HCT116 (cell line): Measurements from ENCODE around the gene LHX1. TPM values are rescaled to one million over a fixed set of nuclear protein-coding genes. Genes with fewer than 3 reads are reported as not detected.

Source experiments
- ATAC-seq: fragments of 200-7000 bp; cut with Tn5 transposase; 2 replicates; pipeline ENCODE4 v1.9.1; 2020; ENCODE audit warnings: mild to moderate bottlenecking, moderate library complexity
- BruUV-seq: library from RNA; stranded (reverse); fragments of 400-500 nt; replicated peaks from 2 replicates; lab custom pipeline; 2021; lab: Mats Ljungman, UMichigan
- CTCF ChIA-PET: fragments of 300-600 bp; sonication (Branson Sonifier 250); formaldehyde crosslinking; loops from one replicate; lab custom pipeline; 2021; ENCODE audit warnings: antibody characterized with exemption; lab: Charles Lee
- POLR2A ChIA-PET: fragments of 300-600, 350-600 bp; sonication (Branson Sonifier 250); formaldehyde crosslinking; loops from one replicate; lab custom pipeline; 2021; ENCODE audit warnings: antibody characterized with exemption; lab: Charles Lee
- RAD21 ChIA-PET, 2 experiments: fragments of 300-600 bp; sonication (Branson Sonifier 250); formaldehyde crosslinking; loops; one replicate each; lab custom pipeline; 2023; ENCODE audit warnings: low total read pairs in 2 of 2; ENCODE audit not compliant: uncharacterized antibody in 2 of 2, unreplicated experiment in 2 of 2, low non-redundant PET in 1 of 2; lab: Charles Lee
- DNase-seq: peaks from one replicate; pipeline ENCODE4 v3.0.0-alpha.2; 2010; ENCODE audit warnings: low read depth, low spot score
- H2AFZ ChIP-seq: fragments of 200-600 bp; shearing (Covaris generic), sonication (generic); 2 replicates; pipeline ENCODE4 v1.6.1; 2017; ENCODE audit warnings: low read depth, mixed run types, mixed read lengths, antibody characterized with exemption, low read length; ENCODE audit not compliant: poor library complexity, severe bottlenecking
- H3K27ac ChIP-seq: 2 replicates; pipeline ENCODE4 v1.5.1; 2012; ENCODE audit warnings: low read depth, low read length
- H3K27me3 ChIP-seq: fragments of 200-600 bp; sonication (generic); 2 replicates; pipeline ENCODE4 v1.6.1; 2016; ENCODE audit warnings: mixed run types, low read length, mixed read lengths; ENCODE audit not compliant: insufficient read depth
- H3K36me3 ChIP-seq, 2 experiments: fragments of 200-500 bp in 1 of 2; fragments of 200-600 bp in 1 of 2; sonication (Bioruptor generic) in 1 of 2; sonication (generic) in 1 of 2; 2 replicates each; pipeline versions ENCODE4 v1.5.1 to v1.6.1; 2014 to 2016; ENCODE audit warnings: low read length in 2 of 2, inconsistent platforms in 1 of 2, mixed read lengths in 1 of 2, mixed run types in 1 of 2; ENCODE audit not compliant: insufficient read depth in 2 of 2, control insufficient read depth in 1 of 2
- H3K4me1 ChIP-seq, 2 experiments: fragments of 200-600 bp in 1 of 2; sonication (generic) in 1 of 2; 2 replicates each; pipeline versions ENCODE4 v1.5.1 to v1.6.1; 2012 to 2017; ENCODE audit warnings: low read length in 2 of 2, inconsistent platforms in 1 of 2, mild to moderate bottlenecking in 1 of 2, mixed read lengths in 1 of 2, mixed run types in 1 of 2, moderate library complexity in 1 of 2; ENCODE audit not compliant: insufficient read depth in 2 of 2, control insufficient read depth in 1 of 2
- H3K4me2 ChIP-seq: fragments of 200-600 bp; sonication (generic); 2 replicates; pipeline ENCODE4 v1.6.1; 2017; ENCODE audit warnings: mixed run types, low read length, mixed read lengths
- H3K4me3 ChIP-seq, 2 experiments: fragments of 200-600 bp in 1 of 2; sonication (generic) in 1 of 2; replicated peaks in 1 of 2; 2 replicates each; pipeline ENCODE4 v1.5.1; 2011 to 2016; ENCODE audit warnings: low read length in 2 of 2, control low read depth in 1 of 2, low read depth in 1 of 2, mild to moderate bottlenecking in 1 of 2, mixed read lengths in 1 of 2, mixed run types in 1 of 2
- H3K79me2 ChIP-seq: fragments of 200-600 bp; sonication (generic); 2 replicates; pipeline ENCODE4 v1.6.1; 2017; ENCODE audit warnings: mild to moderate bottlenecking, mixed run types, low read length, moderate library complexity, mixed read lengths; ENCODE audit not compliant: insufficient read depth
- H3K9ac ChIP-seq: fragments of 200-600 bp; sonication (generic); 2 replicates; pipeline ENCODE4 v1.6.1; 2016; ENCODE audit warnings: low read length, mixed read lengths
- H3K9me2 ChIP-seq: fragments of 200-600 bp; sonication (generic), shearing (Covaris generic); 2 replicates; pipeline ENCODE4 v1.6.1; 2017; ENCODE audit warnings: mixed run types, mild to moderate bottlenecking, moderate library complexity; ENCODE audit not compliant: insufficient read depth
- H3K9me3 ChIP-seq, 2 experiments: fragments of 200-500 bp in 1 of 2; fragments of 200-600 bp in 1 of 2; sonication (Bioruptor generic) in 1 of 2; sonication (generic) in 1 of 2; 2 replicates each; pipeline ENCODE4 v1.6.1; 2014 to 2017; ENCODE audit warnings: low read length in 2 of 2, mixed read lengths in 2 of 2, inconsistent platforms in 1 of 2, low read depth in 1 of 2, mild to moderate bottlenecking in 1 of 2, mixed run types in 1 of 2, moderate library complexity in 1 of 2; ENCODE audit not compliant: control insufficient read depth in 1 of 2, insufficient read depth in 1 of 2
- H4K20me1 ChIP-seq: fragments of 200-600 bp; sonication (generic), shearing (Covaris generic); 2 replicates; pipeline ENCODE4 v1.6.1; 2017; ENCODE audit warnings: mixed run types, mild to moderate bottlenecking, moderate library complexity; ENCODE audit not compliant: insufficient read depth
- CEBPB ChIP-seq: IDR thresholded peaks from 2 replicates; pipeline ENCODE4 v1.6.1; 2012; ENCODE audit warnings: low read depth
- EGR1 ChIP-seq: IDR thresholded peaks from 2 replicates; pipeline ENCODE4 v1.6.1; 2012; ENCODE audit warnings: low read depth
- EZH2 ChIP-seq: fragments of 200-600 bp; sonication (generic); IDR thresholded peaks from 2 replicates; pipeline ENCODE4 v1.6.1; 2017; ENCODE audit warnings: antibody characterized with exemption, mixed run types
- JUND ChIP-seq: IDR thresholded peaks from 2 replicates; pipeline ENCODE4 v1.6.1; 2012
- POLR2A ChIP-seq: IDR thresholded peaks from 2 replicates; pipeline ENCODE4 v1.7.0; 2011; ENCODE audit warnings: borderline replicate concordance; ENCODE audit not compliant: insufficient read depth, insufficient read length; ENCODE audit errors: extremely low read depth
- POLR2AphosphoS5 ChIP-seq: IDR thresholded peaks from 2 replicates; pipeline ENCODE4 v1.6.1; 2011; ENCODE audit warnings: mild to moderate bottlenecking, low read depth, low read length, moderate library complexity
- REST ChIP-seq: IDR thresholded peaks from 2 replicates; pipeline ENCODE4 v1.6.1; 2012; ENCODE audit warnings: low read depth
- SIN3A ChIP-seq: IDR thresholded peaks from 2 replicates; pipeline ENCODE4 v1.6.1; 2012; ENCODE audit warnings: low read depth
- SRF ChIP-seq: IDR thresholded peaks from 2 replicates; pipeline ENCODE4 v1.6.1; 2012; ENCODE audit warnings: low read depth
- TCF7L2 ChIP-seq: IDR thresholded peaks from 2 replicates; pipeline ENCODE4 v1.7.0; 2011; ENCODE audit warnings: borderline replicate concordance, inconsistent platforms; ENCODE audit not compliant: insufficient read depth, insufficient read length; ENCODE audit errors: extremely low read depth
- ZBTB33 ChIP-seq: IDR thresholded peaks from 2 replicates; pipeline ENCODE4 v1.6.1; 2011; ENCODE audit warnings: mild to moderate bottlenecking, low read length, moderate library complexity; ENCODE audit not compliant: insufficient replicate concordance; ENCODE audit errors: extremely low read depth
- intact Hi-C: fragments of 100-400 bp; cut with micrococcal nuclease; formaldehyde crosslinking; loops from 2 replicates; pipeline ENCODE4 v1.10.0; 2022
- total RNA-seq: library from RNA; stranded (reverse); gene quantifications from one replicate; pipeline ENCODE4 v1.2.1, GENCODE V29; 2021; ENCODE audit not compliant: unreplicated experiment
- TF ChIP-seq, protein P1 (sequence below), 3 experiments: fragments of 200-600 bp in 1 of 3; sonication (generic) in 1 of 3; IDR thresholded peaks in 2 of 3; conservative IDR thresholded peaks in 1 of 3; 2 replicates each; pipeline ENCODE4 v1.5.1; 2012 to 2017; ENCODE audit warnings: low read depth in 2 of 3, low read length in 2 of 3, antibody characterized with exemption in 1 of 3, borderline replicate concordance in 1 of 3, control low read depth in 1 of 3, mild to moderate bottlenecking in 1 of 3, mixed read lengths in 1 of 3, mixed run types in 1 of 3, moderate library complexity in 1 of 3; ENCODE audit not compliant: insufficient read depth in 1 of 3

LHX1 gene
- total RNA-seq, 1 experiment from 2014 or later = 0.44 TPM

- TF ChIP-seq, protein P1, sequence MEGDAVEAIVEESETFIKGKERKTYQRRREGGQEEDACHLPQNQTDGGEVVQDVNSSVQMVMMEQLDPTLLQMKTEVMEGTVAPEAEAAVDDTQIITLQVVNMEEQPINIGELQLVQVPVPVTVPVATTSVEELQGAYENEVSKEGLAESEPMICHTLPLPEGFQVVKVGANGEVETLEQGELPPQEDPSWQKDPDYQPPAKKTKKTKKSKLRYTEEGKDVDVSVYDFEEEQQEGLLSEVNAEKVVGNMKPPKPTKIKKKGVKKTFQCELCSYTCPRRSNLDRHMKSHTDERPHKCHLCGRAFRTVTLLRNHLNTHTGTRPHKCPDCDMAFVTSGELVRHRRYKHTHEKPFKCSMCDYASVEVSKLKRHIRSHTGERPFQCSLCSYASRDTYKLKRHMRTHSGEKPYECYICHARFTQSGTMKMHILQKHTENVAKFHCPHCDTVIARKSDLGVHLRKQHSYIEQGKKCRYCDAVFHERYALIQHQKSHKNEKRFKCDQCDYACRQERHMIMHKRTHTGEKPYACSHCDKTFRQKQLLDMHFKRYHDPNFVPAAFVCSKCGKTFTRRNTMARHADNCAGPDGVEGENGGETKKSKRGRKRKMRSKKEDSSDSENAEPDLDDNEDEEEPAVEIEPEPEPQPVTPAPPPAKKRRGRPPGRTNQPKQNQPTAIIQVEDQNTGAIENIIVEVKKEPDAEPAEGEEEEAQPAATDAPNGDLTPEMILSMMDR (IDR thresholded peaks at IDR 0.05 in 2 of 3, conservative IDR thresholded peaks at IDR 0.05 in 1 of 3; ENCODE audit: borderline replicate concordance in 1 of 3, insufficient read depth in 1 of 3, low read depth in 2 of 3, low read length in 2 of 3) = no peak
- TF ChIP-seq POLR2A (no peak), SRF (no peak), TCF7L2 (no peak)
Measured at GRCh38 chr17:36911001-36911400, 26.3 kb upstream of the LHX1 start (continued).

- Histone ChIP-seq H2AFZ (no peak overlapping the region), H3K9ac (no peak overlapping the region), H3K27me3 (no peaks in the 10 kb centered on the region), H3K4me3 (no peak overlapping the region), H3K4me2 (no peak overlapping the region), H3K79me2 (no peaks in the 10 kb centered on the region), H3K27ac (no peak overlapping the region), H3K4me1 (peaks cover 5 to 13% of the 10 kb centered on the region in 2 experiments), H3K36me3 (no peaks in the 10 kb centered on the region), H3K9me3 (no peaks in the 10 kb centered on the region), H3K9me2 (no peaks in the 10 kb centered on the region), H4K20me1 (no peaks in the 10 kb centered on the region)
- DNase-seq (no peak), ATAC-seq (no peak)
- TF ChIP-seq SRF (no peak), EZH2 (no peak), EGR1 (no peak), POLR2AphosphoS5 (no peak), REST (no peak), POLR2A (no peak), CEBPB (no peak), TCF7L2 (no peak), SIN3A (no peak), ZBTB33 (no peak), JUND (no peak)
- TF ChIP-seq, protein P1 (IDR thresholded peaks at IDR 0.05 in 2 of 3, conservative IDR thresholded peaks at IDR 0.05 in 1 of 3; ENCODE audit: borderline replicate concordance in 1 of 3, insufficient read depth in 1 of 3, low read depth in 2 of 3, low read length in 2 of 3) = no peak
- intact Hi-C loops = no loop called here
- CTCF ChIA-PET = no interaction called here
- BruUV-seq = no TSS peak
- POLR2A ChIA-PET = no interaction called here
- RAD21 ChIA-PET = no interaction called here
Measured at GRCh38 chr17:36913132-36913531, 24.1 kb upstream of the LHX1 start.
